Fibroblast of skin of scalp (primary cell): ENCODE measurements around the gene PPP1R8.

Experiments
- DNase-seq: peaks from one replicate; pipeline ENCODE4 v3.0.0-alpha.2; 2013

The PPP1R8 gene

DNA sequence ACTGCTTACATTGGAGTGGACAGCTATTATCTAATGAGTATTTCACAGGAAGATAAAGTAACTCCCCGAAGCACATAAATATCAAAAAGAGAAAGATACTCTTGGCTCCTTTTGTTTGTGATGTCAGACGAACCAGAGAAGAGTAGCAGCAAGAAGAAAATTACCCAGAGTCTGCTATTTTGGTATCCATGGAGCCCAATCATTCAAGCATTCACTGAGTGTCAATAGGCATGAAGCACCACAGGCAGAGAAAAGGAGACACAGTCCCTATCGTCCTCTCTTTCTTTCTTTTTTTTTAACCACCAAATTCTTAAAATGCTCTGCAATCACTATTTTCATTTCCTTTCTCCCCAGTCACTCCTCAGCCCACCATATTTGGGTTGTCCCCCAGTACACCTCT, 63.9 kb downstream of the PPP1R8 start:
- no peak for DNase-seq
